HT1080 (cell line): ENCODE results near the gene ROBO1. TPM values are rescaled to one million over a fixed set of nuclear protein-coding genes. Genes with fewer than 3 reads are reported as not detected.
A peak's percentile ranks its signal among the peaks of the same experiment; 100 is the strongest.
"Not testable (repeated sequence)": the region's sequence is repeated elsewhere in the genome, so short reads cannot be mapped to it uniquely, and the experiment has no call there.

Experiments
- DNase-seq: peaks from one replicate; pipeline ENCODE4 v3.0.0-alpha.2; 2015; ENCODE audit warnings: low read depth
- total RNA-seq: library from RNA; depleted of rRNA; stranded (reverse); fragments of >200 nt; shearing (Covaris generic); gene quantifications from 2 replicates; pipeline ENCODE4 v1.2.3, GENCODE V29; 2014

ROBO1 gene
- total RNA-seq, 1 experiment from 2014 or later = 15.1 TPM

- peak; percentile 62 for DNase-seq
Observed at GRCh38 chr3:78887029-78887428, 880.8 kb downstream of the ROBO1 start.

- DNase-seq = not testable (repeated sequence)
Observed at GRCh38 chr3:78884567-78884966, 883.2 kb downstream of the ROBO1 start.

GRCh38 chr3:78882251-78882650 lies 885.5 kb downstream of the ROBO1 start:
- DNase-seq = no peak

GRCh38 chr3:78881501-78881900 lies 886.3 kb downstream of the ROBO1 start:
- no peak for DNase-seq

- DNase-seq = no peak
Observed at GRCh38 chr3:78880603-78881461, 887.0 kb downstream of the ROBO1 start.

- no peak for DNase-seq
Observed at GRCh38 chr3:78879295-78879860, 888.4 kb downstream of the ROBO1 start.

GRCh38 chr3:78878789-78879188 lies 889.0 kb downstream of the ROBO1 start:
- DNase-seq = no peak

- peak; percentile 15 for DNase-seq
Observed at GRCh38 chr3:78878011-78878410, 889.8 kb downstream of the ROBO1 start.

- no peak for DNase-seq
Observed at GRCh38 chr3:78875851-78876250, 891.9 kb downstream of the ROBO1 start.

GRCh38 chr3:78875436-78875835 lies 892.4 kb downstream of the ROBO1 start:
- no peak for DNase-seq

GRCh38 chr3:78873641-78874040 lies 894.2 kb downstream of the ROBO1 start:
- no peak for DNase-seq

- no peak for DNase-seq
Observed at GRCh38 chr3:78872195-78872594, 895.6 kb downstream of the ROBO1 start.

GRCh38 chr3:78871048-78871447 lies 896.8 kb downstream of the ROBO1 start:
- DNase-seq = peak; percentile 5

GRCh38 chr3:78870484-78870883 lies 897.3 kb downstream of the ROBO1 start:
- DNase-seq = no peak

- no peak for DNase-seq
Observed at GRCh38 chr3:78868570-78868969, 899.2 kb downstream of the ROBO1 start.

- DNase-seq = no peak
Observed at GRCh38 chr3:78867409-78868372, 900.1 kb downstream of the ROBO1 start.

GRCh38 chr3:78863306-78864203 lies 904.2 kb downstream of the ROBO1 start:
- no peak for DNase-seq

GRCh38 chr3:78861156-78861555 lies 906.6 kb downstream of the ROBO1 start:
- DNase-seq = no peak

GRCh38 chr3:78860567-78860966 lies 907.2 kb downstream of the ROBO1 start:
- DNase-seq = no peak

- DNase-seq = peak; percentile 52
Observed at GRCh38 chr3:78858910-78859309, 908.9 kb downstream of the ROBO1 start.

- peak; percentile 12 for DNase-seq
Observed at GRCh38 chr3:78858174-78858573, 909.6 kb downstream of the ROBO1 start.
